ENCODE results near the gene GFER.

DNA sequence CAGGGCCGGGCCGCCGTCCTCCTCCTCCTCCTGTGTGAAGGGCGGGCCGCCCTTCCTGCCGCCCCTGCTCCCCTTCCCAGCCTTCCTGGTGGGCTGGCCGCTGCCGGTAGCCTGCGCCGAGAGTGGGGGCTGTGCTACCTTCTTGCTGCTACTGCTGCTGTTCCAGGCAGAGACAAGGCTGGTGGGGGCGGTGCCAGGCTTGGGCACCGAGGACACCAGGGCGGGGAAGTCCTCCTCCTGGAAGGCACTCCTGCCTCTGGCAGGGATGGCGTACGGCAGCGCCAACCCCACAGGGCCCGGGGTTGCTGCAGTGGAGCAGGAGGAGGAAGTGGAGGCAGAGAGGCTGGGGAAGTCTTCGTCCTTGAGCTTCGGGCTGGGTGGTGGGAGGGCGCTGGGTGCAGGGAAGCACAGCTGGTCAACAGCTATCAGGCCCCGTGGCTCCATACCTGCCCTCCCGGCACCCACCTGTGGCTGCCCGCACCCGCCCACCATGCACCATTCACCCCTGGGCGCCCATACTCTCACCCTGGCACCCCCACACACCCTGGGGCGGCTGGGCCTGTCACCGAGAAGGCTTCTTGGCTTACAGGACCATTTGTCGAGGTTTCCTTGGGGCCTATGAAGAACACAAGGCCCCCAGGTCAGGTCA is 16.0 kb downstream of the GFER start:
- TF ChIP-seq, protein P1, sequence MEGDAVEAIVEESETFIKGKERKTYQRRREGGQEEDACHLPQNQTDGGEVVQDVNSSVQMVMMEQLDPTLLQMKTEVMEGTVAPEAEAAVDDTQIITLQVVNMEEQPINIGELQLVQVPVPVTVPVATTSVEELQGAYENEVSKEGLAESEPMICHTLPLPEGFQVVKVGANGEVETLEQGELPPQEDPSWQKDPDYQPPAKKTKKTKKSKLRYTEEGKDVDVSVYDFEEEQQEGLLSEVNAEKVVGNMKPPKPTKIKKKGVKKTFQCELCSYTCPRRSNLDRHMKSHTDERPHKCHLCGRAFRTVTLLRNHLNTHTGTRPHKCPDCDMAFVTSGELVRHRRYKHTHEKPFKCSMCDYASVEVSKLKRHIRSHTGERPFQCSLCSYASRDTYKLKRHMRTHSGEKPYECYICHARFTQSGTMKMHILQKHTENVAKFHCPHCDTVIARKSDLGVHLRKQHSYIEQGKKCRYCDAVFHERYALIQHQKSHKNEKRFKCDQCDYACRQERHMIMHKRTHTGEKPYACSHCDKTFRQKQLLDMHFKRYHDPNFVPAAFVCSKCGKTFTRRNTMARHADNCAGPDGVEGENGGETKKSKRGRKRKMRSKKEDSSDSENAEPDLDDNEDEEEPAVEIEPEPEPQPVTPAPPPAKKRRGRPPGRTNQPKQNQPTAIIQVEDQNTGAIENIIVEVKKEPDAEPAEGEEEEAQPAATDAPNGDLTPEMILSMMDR (IDR thresholded peaks at IDR 0.05) = no peak
- TF ChIP-seq POLR2A (IDR thresholded peaks at IDR 0.05) = no peak
